Peyer's patch (tissue), 4 donors: ENCODE results near the gene REG3A. TPM values are rescaled to one million over a fixed set of nuclear protein-coding genes. Genes with fewer than 3 reads are reported as not detected.

Source experiments
- DNase-seq, 3 donors: peaks; one replicate each; pipeline ENCODE4 v3.0.0-alpha.2; 2017 to 2019
- H3K27ac ChIP-seq, 4 donors: fragments of 200-600 bp; sonication (generic); one replicate each; pipeline ENCODE4 v1.5.1; 2016 to 2019
- H3K27me3 ChIP-seq, 2 donors: fragments of 200-600 bp; sonication (generic); one replicate each; pipeline ENCODE4 v1.5.1; 2019
- H3K36me3 ChIP-seq, 3 donors: fragments of 200-600 bp; sonication (generic); one replicate each; pipeline ENCODE4 v1.5.1; 2016 to 2019
- H3K4me1 ChIP-seq, 4 donors: fragments of 200-600 bp; sonication (generic); one replicate each; pipeline ENCODE4 v1.5.1; 2016 to 2019
- H3K4me3 ChIP-seq, 4 donors: fragments of 200-600 bp; sonication (generic); 1 replicate in 3 of 4; 2 replicates in 1 of 4; pipeline ENCODE4 v1.5.1; 2016 to 2019; ENCODE audit warnings: mild to moderate bottlenecking in 1 of 4
- H3K9me3 ChIP-seq, 4 donors: fragments of 200-600 bp; sonication (generic); one replicate each; pipeline ENCODE4 v1.5.1; 2016 to 2019; ENCODE audit warnings: mild to moderate bottlenecking in 1 of 4
- CTCF ChIP-seq, 6 experiments: fragments of 450-650 bp in 4 of 6; fragments of 200-600 bp in 2 of 6; sonication (generic) in 1 of 6; IDR thresholded peaks; one replicate each; pipeline ENCODE4 v1.5.1; 2017 to 2019; ENCODE audit warnings: antibody characterized with exemption in 6 of 6, mild to moderate bottlenecking in 3 of 6, moderate library complexity in 1 of 6
- POLR2A ChIP-seq, 2 donors: fragments of 450-650 bp; IDR thresholded peaks; one replicate each; pipeline ENCODE4 v1.5.1; 2017; ENCODE audit warnings: antibody characterized with exemption in 2 of 2, mild to moderate bottlenecking in 2 of 2, moderate library complexity in 2 of 2
- total RNA-seq, 4 donors: library from RNA; depleted of rRNA; stranded (reverse); fragments of >200 nt; gene quantifications; one replicate each; pipeline ENCODE4 v1.1.0, GENCODE V29; 2016

REG3A gene
- total RNA-seq, 4 donors from 2014 or later = 834 to 4,130 (median 1,258) TPM

- DNase-seq = no peak
- no peak overlapping the region for H3K27ac ChIP-seq
- no peaks in the 10 kb centered on the region for H3K4me1 ChIP-seq
These were observed 2.6 kb upstream of the REG3A start for GRCh38 chr2:79162132-79162531.

GRCh38 chr2:79159030-79159429 is 523 bp downstream of the REG3A start:
- no peaks in the 10 kb centered on the region for H3K4me1 ChIP-seq
- no peaks in the 10 kb centered on the region for H3K36me3 ChIP-seq
- H3K27ac ChIP-seq = no peak overlapping the region
- DNase-seq = no peak
- no peak for TF ChIP-seq CTCF (IDR thresholded peaks at IDR 0.05)
- no peak for TF ChIP-seq POLR2A (IDR thresholded peaks at IDR 0.05)
- no peaks in the 10 kb centered on the region for H3K27me3 ChIP-seq
- H3K9me3 ChIP-seq = no peaks in the 10 kb centered on the region
- H3K4me3 ChIP-seq = no peak overlapping the region

More at GRCh38 chr2:79162132-79162531, 2.6 kb upstream of the REG3A start:
- H3K27me3 ChIP-seq = no peaks in the 10 kb centered on the region
- no peaks in the 10 kb centered on the region for H3K9me3 ChIP-seq
- no peak overlapping the region for H3K4me3 ChIP-seq
- TF ChIP-seq POLR2A (IDR thresholded peaks at IDR 0.05) (no peak), CTCF (IDR thresholded peaks at IDR 0.05) (no peak)
- H3K36me3 ChIP-seq = no peaks in the 10 kb centered on the region

GRCh38 chr2:79155826-79156476 is 3.6 kb downstream of the REG3A start:
- H3K27ac ChIP-seq = no peak overlapping the region
- no peaks in the 10 kb centered on the region for H3K36me3 ChIP-seq

GRCh38 chr2:79139423-79139822 is 20.1 kb downstream of the REG3A start:
- no peak overlapping the region for H3K27ac ChIP-seq

More at GRCh38 chr2:79155826-79156476, 3.6 kb downstream of the REG3A start:
- no peak for DNase-seq
- H3K9me3 ChIP-seq = no peaks in the 10 kb centered on the region
- no peaks in the 10 kb centered on the region for H3K4me1 ChIP-seq
- no peak overlapping the region for H3K4me3 ChIP-seq
- no peaks in the 10 kb centered on the region for H3K27me3 ChIP-seq
- TF ChIP-seq POLR2A (IDR thresholded peaks at IDR 0.05) = no peak
- TF ChIP-seq CTCF (IDR thresholded peaks at IDR 0.05) = no peak

GRCh38 chr2:79138385-79138784 is 21.2 kb downstream of the REG3A start:
- no peak for DNase-seq
- H3K4me1 ChIP-seq = no peaks in the 10 kb centered on the region
- no peak overlapping the region for H3K27ac ChIP-seq
- H3K4me3 ChIP-seq = no peak overlapping the region
- H3K9me3 ChIP-seq = no peaks in the 10 kb centered on the region
- H3K27me3 ChIP-seq = no peaks in the 10 kb centered on the region
- no peak for TF ChIP-seq CTCF (IDR thresholded peaks at IDR 0.05)
- no peak for TF ChIP-seq POLR2A (IDR thresholded peaks at IDR 0.05)
- H3K36me3 ChIP-seq = no peaks in the 10 kb centered on the region

More at GRCh38 chr2:79139423-79139822, 20.1 kb downstream of the REG3A start:
- no peaks in the 10 kb centered on the region for H3K9me3 ChIP-seq
- H3K4me1 ChIP-seq = no peaks in the 10 kb centered on the region
- no peaks in the 10 kb centered on the region for H3K36me3 ChIP-seq
- no peak for DNase-seq
- TF ChIP-seq CTCF (IDR thresholded peaks at IDR 0.05) (no peak), POLR2A (IDR thresholded peaks at IDR 0.05) (no peak)
- H3K4me3 ChIP-seq = no peak overlapping the region
- H3K27me3 ChIP-seq = no peaks in the 10 kb centered on the region
